HG03571 (cell line): ENCODE results near the gene SORL1.

ENCODE experiments used
- ATAC-seq: cut with Tn5 transposase; IDR thresholded peaks from one replicate; pipeline ENCODE4 v1.9.1; 2021; ENCODE audit not compliant: unreplicated experiment

SORL1 gene

GRCh38 chr11:121650351-121651256 is 198.5 kb downstream of the SORL1 start:
- ATAC-seq: no peak

GRCh38 chr11:121651257-121651605 is 199.1 kb downstream of the SORL1 start:
- no peak for ATAC-seq

- no peak for ATAC-seq
Measured at GRCh38 chr11:121652971-121653370, 200.9 kb downstream of the SORL1 start.

- ATAC-seq: no peak
Measured at GRCh38 chr11:121654259-121654842, 202.2 kb downstream of the SORL1 start.

- ATAC-seq: no peak
Measured at GRCh38 chr11:121654843-121655536, 202.9 kb downstream of the SORL1 start.

GRCh38 chr11:121655537-121656327 is 203.6 kb downstream of the SORL1 start:
- ATAC-seq: peak; percentile 97

- ATAC-seq: no peak
Measured at GRCh38 chr11:121656328-121657090, 204.4 kb downstream of the SORL1 start.

- no peak for ATAC-seq
Measured at GRCh38 chr11:121657146-121657545, 205.0 kb downstream of the SORL1 start.

GRCh38 chr11:121659811-121660210 is 207.7 kb downstream of the SORL1 start:
- ATAC-seq: no peak

GRCh38 chr11:121661880-121662486 is 209.9 kb downstream of the SORL1 start:
- ATAC-seq: no peak

- ATAC-seq: no peak
Measured at GRCh38 chr11:121664144-121664543, 212.0 kb downstream of the SORL1 start.

- ATAC-seq: no peak
Measured at GRCh38 chr11:121665206-121665838, 213.2 kb downstream of the SORL1 start.

GRCh38 chr11:121667836-121668235 is 215.7 kb downstream of the SORL1 start:
- no peak for ATAC-seq

- no peak for ATAC-seq
Measured at GRCh38 chr11:121669422-121669821, 217.3 kb downstream of the SORL1 start.

GRCh38 chr11:121670266-121670665 is 218.2 kb downstream of the SORL1 start:
- ATAC-seq: no peak

- ATAC-seq: no peak
Measured at GRCh38 chr11:121670805-121671282, 218.7 kb downstream of the SORL1 start.

- ATAC-seq: no peak
Measured at GRCh38 chr11:121671283-121672168, 219.4 kb downstream of the SORL1 start.
